EL (cell line): ENCODE results near the gene METTL13.

Experiments
- DNase-seq: peaks from one replicate; pipeline ENCODE4 v3.0.0-alpha.2; 2016

METTL13 gene

GRCh38 chr1:171805395-171806115 lies 24.1 kb downstream of the METTL13 start:
- no peak for DNase-seq

- DNase-seq = no peak
These were observed 26.1 kb downstream of the METTL13 start for GRCh38 chr1:171807556-171807955.

- DNase-seq = no peak
These were observed 28.4 kb downstream of the METTL13 start for GRCh38 chr1:171809834-171810233.

GRCh38 chr1:171811672-171812071 lies 30.2 kb downstream of the METTL13 start:
- no peak for DNase-seq

- DNase-seq = no peak
These were observed 33.2 kb downstream of the METTL13 start for GRCh38 chr1:171814692-171815091.

- no peak for DNase-seq
These were observed 34.9 kb downstream of the METTL13 start for GRCh38 chr1:171816300-171816901.

GRCh38 chr1:171817511-171818265 lies 36.2 kb downstream of the METTL13 start:
- peak; percentile 82 for DNase-seq

GRCh38 chr1:171819946-171820345 lies 38.5 kb downstream of the METTL13 start:
- DNase-seq = no peak

- DNase-seq = no peak
These were observed 45.5 kb downstream of the METTL13 start for GRCh38 chr1:171826973-171827372.

- no peak for DNase-seq
These were observed 47.3 kb downstream of the METTL13 start for GRCh38 chr1:171828794-171829193.

- no peak for DNase-seq
These were observed 51.8 kb downstream of the METTL13 start for GRCh38 chr1:171833091-171833825.

- DNase-seq = no peak
These were observed 53.4 kb downstream of the METTL13 start for GRCh38 chr1:171834821-171835220.

- no peak for DNase-seq
These were observed 54.4 kb downstream of the METTL13 start for GRCh38 chr1:171835891-171836290.

GRCh38 chr1:171841050-171841910 lies 59.8 kb downstream of the METTL13 start, which contains the start of gene DNM3:
TSS of gene DNM3 (plus strand) at chr1:171841498. CDS start at chr1:171841657, 159 bp downstream.
- DNase-seq = peak; percentile 80

- peak; percentile 18 for DNase-seq
These were observed 60.7 kb downstream of the METTL13 start for GRCh38 chr1:171841931-171842761.

- DNase-seq = no peak
These were observed 62.9 kb downstream of the METTL13 start for GRCh38 chr1:171844381-171844780.

GRCh38 chr1:171845998-171846397 lies 64.5 kb downstream of the METTL13 start:
- DNase-seq = no peak
